Prostate gland (tissue), 2 donors: ENCODE results near the gene MIEF2.
"Not testable (repeated sequence)": the region's sequence is repeated elsewhere in the genome, so short reads cannot be mapped to it uniquely, and the experiment has no call there.

Experiments
- CTCF ChIP-seq, 4 experiments: fragments of 200-600 bp in 2 of 4; fragments of 450-650 bp in 2 of 4; sonication (generic) in 2 of 4; IDR thresholded peaks; 1 replicate in 3 of 4; 2 replicates in 1 of 4; pipeline ENCODE4 v1.5.1; 2016 to 2019; ENCODE audit warnings: antibody characterized with exemption in 4 of 4, mild to moderate bottlenecking in 2 of 4, moderate library complexity in 2 of 4
- POLR2A ChIP-seq: fragments of 450-650 bp; IDR thresholded peaks from one replicate; pipeline ENCODE4 v1.6.1; 2016; ENCODE audit warnings: antibody characterized with exemption, mild to moderate bottlenecking

GRCh38 chr17:18298061-18298460 is 37.6 kb downstream of the MIEF2 start:
- not testable (repeated sequence) for TF ChIP-seq POLR2A; CTCF (IDR thresholded peaks at IDR 0.05)
